ENCODE results near the gene BAAT.

The BAAT gene

DNA sequence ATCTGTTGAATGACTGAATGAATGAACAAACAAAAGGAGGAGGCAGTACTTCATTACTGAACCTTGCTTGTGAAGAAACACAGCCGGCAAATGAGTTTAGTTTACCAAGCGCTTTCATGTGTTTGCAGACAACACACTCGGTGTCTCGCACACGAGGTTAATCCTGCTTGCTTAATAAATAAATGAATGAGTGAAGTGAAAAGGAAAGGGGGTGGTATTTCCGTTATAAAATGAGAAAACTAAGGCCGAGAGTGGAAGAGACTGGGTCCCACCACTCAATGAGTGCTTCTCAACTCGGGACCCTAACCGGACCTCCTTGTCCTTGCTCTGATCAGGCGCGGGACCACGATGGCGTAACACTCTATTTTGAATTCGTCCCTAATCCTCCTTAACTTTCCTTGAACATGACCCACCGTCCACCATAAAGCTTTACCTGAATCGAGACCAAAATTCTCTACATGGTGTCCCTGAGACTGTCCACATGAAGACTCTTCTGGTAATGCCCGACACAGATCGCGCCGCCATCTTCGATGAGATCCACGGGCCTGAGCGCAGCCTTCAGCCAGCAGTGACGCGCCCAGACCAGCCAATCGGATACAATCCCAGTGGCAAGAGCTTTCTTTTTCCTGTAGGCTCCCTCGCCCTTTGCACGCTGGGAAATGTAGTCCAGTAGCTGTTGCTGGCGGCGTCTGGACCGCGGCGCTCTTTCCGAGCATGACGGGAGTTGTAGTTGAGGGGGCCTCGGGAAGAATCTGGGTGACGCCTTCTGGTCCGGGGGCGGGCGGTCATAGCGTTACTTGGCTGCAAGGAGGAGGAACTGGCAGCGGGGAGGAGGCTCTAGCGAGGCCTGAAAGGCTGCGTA lies 13.5 kb upstream of the BAAT start, which contains the start of the genes MRPL50 and ZNF189:
Gene MRPL50 (minus strand): TSS at position 551 of the 862 bp plus-strand sequence. CDS start 26 bp downstream, at position 525.
Gene ZNF189 (plus strand): TSS at position 784 of the 862 bp plus-strand sequence. CDS start 306 bp downstream, outside the sequence.
- peak; percentile 97 for DNase-seq (ENCODE audit: low read depth, low spot score)

DNA sequence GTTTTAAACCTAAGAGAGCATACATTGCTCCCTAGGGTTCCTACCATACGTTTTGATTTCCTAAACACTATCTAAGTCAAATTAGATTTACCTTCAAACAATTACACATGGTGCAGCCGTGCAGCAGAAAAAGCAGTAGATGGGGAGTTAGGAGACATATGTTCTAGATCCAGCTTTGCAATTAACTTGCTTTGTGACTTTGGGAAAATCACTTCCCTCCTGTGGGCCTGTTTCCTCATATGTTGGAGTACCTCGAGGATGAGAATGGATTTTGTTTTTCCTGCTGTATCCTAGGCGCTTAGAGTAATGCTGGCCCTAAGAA lies 12.9 kb upstream of the BAAT start:
- DNase-seq (ENCODE audit: low read depth, low spot score), result no peak

DNA sequence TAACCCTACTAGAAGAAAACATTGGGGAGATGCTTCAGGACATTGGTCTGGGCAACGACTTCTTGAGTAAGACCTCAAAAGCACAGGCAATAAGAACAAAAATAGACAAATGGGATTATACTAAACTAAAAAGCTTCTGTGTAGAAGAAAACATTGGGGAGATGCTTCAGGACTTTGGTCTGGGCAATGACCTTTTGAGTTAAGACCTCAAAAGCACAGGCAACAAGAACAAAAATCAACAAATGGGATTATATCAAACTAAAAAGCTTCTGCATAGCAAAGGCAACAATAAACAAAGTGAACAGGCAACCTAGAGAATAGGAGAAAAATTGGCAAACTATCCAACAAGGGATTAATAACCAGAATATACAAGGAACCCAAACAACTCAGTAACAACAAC lies 9.9 kb upstream of the BAAT start:
- no peak for DNase-seq (ENCODE audit: low read depth, low spot score)

DNA sequence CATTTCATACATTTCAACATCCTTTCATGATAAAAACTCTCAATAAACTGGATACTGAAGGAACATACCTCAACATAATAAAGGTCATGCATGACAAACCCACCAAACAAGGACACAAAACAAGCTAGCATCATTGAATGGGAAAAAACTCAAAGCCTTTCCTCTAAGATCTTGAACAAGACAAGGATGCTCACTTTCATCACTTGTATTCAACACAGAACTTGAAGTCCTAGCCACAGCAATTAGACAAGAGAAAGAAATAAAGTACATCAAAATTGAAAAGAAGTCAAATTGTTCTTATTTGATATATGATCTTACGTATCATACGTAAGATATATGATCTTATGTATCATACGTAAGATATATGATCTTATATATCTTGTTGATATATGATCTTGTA lies 8.3 kb upstream of the BAAT start:
- DNase-seq (ENCODE audit: low read depth, low spot score), result no peak

- DNase-seq (ENCODE audit: low read depth, low spot score), result no peak
Measured at GRCh38 chr9:101388507-101388993, 3.7 kb upstream of the BAAT start.

- no peak for DNase-seq (ENCODE audit: low read depth, low spot score)
Measured at GRCh38 chr9:101387871-101388506, 3.2 kb upstream of the BAAT start.

- DNase-seq (ENCODE audit: low read depth, low spot score), result no peak
Measured at GRCh38 chr9:101383361-101383760, 1.4 kb downstream of the BAAT start.

DNA sequence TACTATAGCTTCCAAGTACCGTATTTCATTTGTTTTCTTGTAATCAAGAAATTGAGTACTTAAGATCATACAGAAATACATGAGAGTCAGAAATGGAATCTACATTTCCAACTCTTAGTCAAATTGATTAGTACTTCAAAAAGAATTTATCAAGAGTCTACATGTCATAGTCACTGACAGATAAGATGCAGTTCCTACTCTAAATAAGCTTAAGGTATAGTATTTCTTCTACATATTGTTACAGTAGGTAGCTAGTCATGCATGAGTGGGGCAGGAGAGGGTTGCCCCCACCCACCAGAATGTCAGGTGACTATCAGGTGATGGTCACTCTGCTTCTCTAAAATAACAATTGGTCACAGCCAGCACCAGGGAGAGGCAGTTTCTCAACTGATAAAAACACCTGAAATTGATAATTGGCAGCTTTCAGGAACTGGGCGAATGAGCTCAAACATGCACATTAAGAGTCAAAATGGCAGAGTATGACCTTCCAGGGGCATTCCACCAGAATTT lies 2.9 kb downstream of the BAAT start:
- DNase-seq (ENCODE audit: low read depth, low spot score), result no peak

DNA sequence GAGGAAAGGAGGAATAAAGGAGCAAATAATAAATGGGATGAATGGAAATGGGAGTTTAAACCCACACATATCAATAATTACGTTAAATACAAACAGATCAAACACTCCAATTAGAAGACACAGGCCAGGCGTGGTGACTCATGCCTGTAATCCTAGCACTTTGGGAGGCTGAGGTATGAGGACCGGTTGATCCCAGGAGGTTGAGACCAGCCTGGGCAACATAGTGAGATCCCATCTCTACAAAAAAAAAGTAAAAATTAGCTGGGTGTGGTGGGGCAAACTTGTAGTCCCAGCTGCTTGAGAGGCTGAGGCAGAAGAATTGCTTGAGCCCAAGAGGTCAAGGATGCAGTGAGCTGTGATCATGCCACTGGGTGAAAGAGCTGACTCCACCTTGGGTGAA lies 3.7 kb downstream of the BAAT start:
- DNase-seq (ENCODE audit: low read depth, low spot score), result no peak

DNA sequence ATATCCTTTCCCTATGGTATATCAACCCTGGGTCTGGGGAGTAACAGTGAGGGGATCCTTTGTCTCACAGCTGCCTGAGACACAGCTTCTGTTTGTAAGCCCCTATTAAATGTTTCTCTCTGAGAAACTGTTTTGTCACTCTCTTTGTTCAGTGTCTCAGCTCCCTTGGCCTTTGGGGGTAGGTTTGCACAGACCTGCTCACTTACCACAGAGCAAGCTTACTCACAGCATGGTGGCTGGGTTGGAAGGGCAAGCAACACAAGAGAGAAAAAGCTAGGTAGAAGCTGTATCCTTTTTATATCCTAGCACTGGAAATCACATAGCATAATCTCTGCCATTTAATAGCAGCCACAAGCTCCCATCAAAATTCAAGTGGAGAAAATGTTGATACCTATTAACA lies 4.5 kb downstream of the BAAT start:
- no peak for DNase-seq (ENCODE audit: low read depth, low spot score)

GRCh38 chr9:101376111-101376848 lies 8.5 kb downstream of the BAAT start:
- DNase-seq (ENCODE audit: low read depth, low spot score), result no peak

DNA sequence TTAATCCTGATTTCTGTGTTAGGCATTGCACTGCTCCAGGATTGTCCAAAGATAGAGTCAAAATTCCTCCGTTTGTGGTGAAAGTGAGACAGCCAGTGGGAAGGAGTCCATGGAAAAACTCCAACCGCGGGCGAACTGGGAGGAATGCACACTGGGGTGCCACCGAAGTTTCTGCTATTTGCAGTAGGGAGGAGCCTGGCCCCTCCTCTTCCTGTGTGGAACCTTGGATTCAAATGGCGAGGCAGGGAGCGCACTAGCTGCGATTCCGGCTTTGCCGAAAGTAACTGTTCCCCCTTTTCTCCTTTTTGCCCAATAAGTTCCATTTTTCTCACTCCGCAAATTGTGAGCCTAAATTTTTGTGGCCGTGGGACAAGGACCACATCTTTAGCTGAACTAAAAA lies 9.3 kb downstream of the BAAT start:
- no peak for DNase-seq (ENCODE audit: low read depth, low spot score)

GRCh38 chr9:101372327-101373118 lies 12.3 kb downstream of the BAAT start:
- DNase-seq (ENCODE audit: low read depth, low spot score), result no peak

GRCh38 chr9:101371813-101372212 lies 13.0 kb downstream of the BAAT start:
- no peak for DNase-seq (ENCODE audit: low read depth, low spot score)

DNA sequence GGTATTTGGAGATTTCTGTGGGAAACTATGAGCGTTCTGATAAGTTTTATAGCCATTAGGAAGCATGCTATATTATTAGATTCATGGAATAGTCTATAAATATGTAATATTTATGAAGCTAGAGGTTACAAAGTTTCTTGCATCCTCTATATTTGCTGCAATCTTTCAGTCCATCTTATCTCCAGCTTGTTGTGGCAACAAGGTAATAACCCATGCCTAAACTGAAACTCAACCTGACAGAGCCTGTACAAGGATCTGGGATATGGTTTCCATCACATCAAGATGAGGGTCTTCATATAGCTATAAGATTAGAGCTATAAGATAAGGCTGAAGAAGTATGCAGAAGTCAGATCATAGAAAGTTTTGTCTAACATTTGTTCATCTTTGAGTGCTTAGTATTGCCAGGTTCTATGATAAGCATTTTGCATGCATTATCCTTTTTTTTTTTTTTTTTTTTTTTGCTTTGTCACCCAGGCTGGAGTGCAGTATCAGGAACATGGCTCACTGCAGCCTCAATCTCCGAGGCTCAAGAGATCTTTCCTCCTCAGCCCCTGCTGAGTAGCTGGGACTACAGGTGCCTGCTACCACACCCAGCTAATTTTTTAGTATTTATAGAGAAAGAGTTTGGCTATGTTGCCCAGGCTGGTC lies 14.8 kb downstream of the BAAT start:
- no peak for DNase-seq (ENCODE audit: low read depth, low spot score)

DNA sequence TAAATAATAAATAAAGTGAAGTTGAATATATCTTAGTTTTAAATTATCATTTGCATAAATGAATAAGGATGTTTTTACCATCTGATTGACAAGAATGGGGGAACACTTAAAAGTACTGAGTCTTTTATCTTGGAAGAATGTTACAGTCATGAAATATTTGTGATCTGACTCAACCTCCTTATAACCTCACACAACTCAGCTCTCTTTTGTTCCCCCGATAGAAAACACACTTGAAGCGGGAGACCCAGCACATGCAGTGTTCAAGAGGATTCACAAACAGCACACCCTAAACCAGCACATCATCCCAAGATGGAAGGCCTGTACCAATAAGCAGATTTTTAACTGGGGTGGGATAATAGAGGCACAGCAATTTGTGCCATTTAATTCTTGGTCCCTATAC lies 15.5 kb downstream of the BAAT start:
- DNase-seq (ENCODE audit: low read depth, low spot score), result no peak

- no peak for DNase-seq (ENCODE audit: low read depth, low spot score)
Measured at GRCh38 chr9:101367323-101367722, 17.5 kb downstream of the BAAT start.

GRCh38 chr9:101366038-101366756 lies 18.6 kb downstream of the BAAT start:
- no peak for DNase-seq (ENCODE audit: low read depth, low spot score)

- no peak for DNase-seq (ENCODE audit: low read depth, low spot score)
Measured at GRCh38 chr9:101365181-101365580, 19.6 kb downstream of the BAAT start.

GRCh38 chr9:101362450-101362849 lies 22.4 kb downstream of the BAAT start:
- no peak for DNase-seq (ENCODE audit: low read depth, low spot score)

Measured in brain pericyte (primary cell).